Thymus (tissue), 11 donors: ENCODE data around the gene BMP2. TPM values are rescaled to one million over a fixed set of nuclear protein-coding genes. Genes with fewer than 3 reads are reported as not detected.

Experiments
- DNase-seq, 9 donors: peaks; one replicate each; pipeline ENCODE4 v3.0.0-alpha.2; 2013; ENCODE audit warnings: low spot score in 9 of 9, low read depth in 6 of 9, missing footprints in 1 of 9
- H3K27ac ChIP-seq, 2 donors: one replicate each; pipeline ENCODE4 v1.5.1; 2013; ENCODE audit warnings: control low read depth in 1 of 2, low read depth in 1 of 2, low read length in 1 of 2, mild to moderate bottlenecking in 1 of 2, moderate library complexity in 1 of 2
- H3K27me3 ChIP-seq, 2 donors: one replicate each; pipeline ENCODE4 v1.5.1; 2013; ENCODE audit warnings: low read length in 1 of 2; ENCODE audit not compliant: control insufficient read depth in 2 of 2, insufficient read depth in 1 of 2
- H3K36me3 ChIP-seq, 2 donors: one replicate each; pipeline ENCODE4 v1.5.1; 2013; ENCODE audit warnings: low read length in 1 of 2, mild to moderate bottlenecking in 1 of 2, moderate library complexity in 1 of 2; ENCODE audit not compliant: control insufficient read depth in 2 of 2, insufficient read depth in 2 of 2
- H3K4me1 ChIP-seq, 2 donors: one replicate each; pipeline ENCODE4 v1.5.1; 2013; ENCODE audit warnings: low read length in 2 of 2; ENCODE audit not compliant: control insufficient read depth in 2 of 2, insufficient read depth in 2 of 2
- H3K4me3 ChIP-seq, 2 donors: one replicate each; pipeline ENCODE4 v1.5.1; 2013; ENCODE audit warnings: low read length in 2 of 2, control low read depth in 1 of 2, mild to moderate bottlenecking in 1 of 2
- H3K9me3 ChIP-seq, 2 donors: one replicate each; pipeline ENCODE4 v1.5.1; 2013; ENCODE audit warnings: low read length in 1 of 2, mild to moderate bottlenecking in 1 of 2; ENCODE audit not compliant: control insufficient read depth in 2 of 2, insufficient read depth in 1 of 2
- WGBS: extraction: QIAGEN DNeasy Blood & Tissue Kit; methylation state at CpG from one replicate; pipeline ENCODE4 v1.1.7; 2013; 5-methylcytosine and 5-hydroxymethylcytosine counted together
- polyA plus RNA-seq: library from polyadenylated mRNA; stranded (reverse); fragments of 200-250 nt; gene quantifications from one replicate; pipeline ENCODE4 v1.2.3, GENCODE V29; 2013
- total RNA-seq: library from RNA; stranded (reverse); fragments of 120-200 nt; gene quantifications from one replicate; pipeline ENCODE4 v1.2.4, GENCODE V29; 2013
- donor health status: healthy.

BMP2 gene
- total and polyA plus RNA-seq, 2 donors = 0.47 to 0.78 TPM

DNA sequence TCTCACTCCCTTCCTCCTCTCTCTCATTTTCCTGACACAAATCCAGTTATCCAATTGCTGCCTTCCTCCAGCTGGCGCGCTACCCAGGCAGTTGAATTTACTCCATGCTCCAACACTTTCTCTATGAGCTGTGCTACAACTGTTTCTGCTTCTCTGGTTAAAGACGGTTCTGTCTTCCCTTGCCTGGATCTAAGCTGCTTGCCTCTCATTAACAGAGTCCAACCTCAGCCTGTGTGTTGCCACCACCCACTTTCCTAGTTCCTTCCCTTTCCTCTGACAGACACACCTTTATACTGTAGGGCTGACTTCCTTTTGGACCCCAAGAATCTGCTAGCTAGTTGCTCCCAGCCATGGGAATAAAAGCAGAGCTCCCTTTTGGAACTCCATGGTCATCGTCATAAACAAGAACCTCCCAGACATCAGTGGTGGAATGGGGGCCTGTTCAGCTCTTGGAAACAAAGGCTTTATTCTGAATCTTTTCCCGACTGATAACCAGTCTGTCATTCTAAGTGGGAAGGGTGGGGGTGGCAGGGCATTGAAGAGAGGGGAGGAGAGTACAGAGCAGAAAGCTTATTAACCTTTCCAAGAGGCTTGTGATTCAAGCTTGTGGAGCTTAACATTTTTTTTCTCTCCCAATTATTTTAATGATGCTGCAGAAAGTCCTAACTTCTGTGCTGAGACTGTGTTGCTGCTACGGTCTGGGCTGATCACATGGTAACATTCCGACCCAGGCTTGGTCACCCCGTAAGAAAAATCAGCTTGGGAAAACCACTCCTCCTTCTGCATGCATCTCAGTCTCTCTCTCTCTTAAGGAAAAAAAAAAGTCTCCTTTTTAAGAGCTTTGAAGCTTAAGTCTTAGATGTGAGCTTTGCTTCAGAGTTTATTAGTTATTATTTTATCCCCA, 31.3 kb upstream of the BMP2 start:
- no peaks in the 10 kb centered on the region for H3K27me3 ChIP-seq
- DNase-seq = no peak
- H3K36me3 ChIP-seq = no peaks in the 10 kb centered on the region
- 89% methylated on average over 8 of the region's 8 CpGs for WGBS
- H3K4me1 ChIP-seq = no peaks in the 10 kb centered on the region
- no peaks in the 10 kb centered on the region for H3K9me3 ChIP-seq
- no peak overlapping the region for H3K4me3 ChIP-seq
- no peak overlapping the region for H3K27ac ChIP-seq

DNA sequence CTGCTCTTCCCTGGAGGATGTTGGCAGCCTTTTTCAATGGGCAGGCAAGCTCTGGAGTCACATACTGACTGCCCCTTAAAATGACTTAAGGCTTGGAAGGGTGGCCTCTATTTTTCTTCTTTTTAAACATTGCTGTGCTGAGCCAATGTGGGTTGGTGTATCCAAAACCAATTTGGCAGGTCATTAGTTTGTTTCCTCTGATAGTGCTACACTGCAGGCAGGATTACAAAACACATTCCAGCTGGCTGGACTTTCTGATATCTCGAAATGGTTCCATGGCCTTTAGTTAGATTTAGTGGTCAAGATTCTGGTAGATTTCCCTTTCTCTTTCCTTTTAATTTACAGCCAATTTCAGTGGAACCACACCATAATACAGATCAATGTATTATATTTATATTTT, 28.1 kb upstream of the BMP2 start:
- no peaks in the 10 kb centered on the region for H3K4me1 ChIP-seq
- H3K9me3 ChIP-seq = no peaks in the 10 kb centered on the region
- H3K4me3 ChIP-seq = no peak overlapping the region
- no peaks in the 10 kb centered on the region for H3K27me3 ChIP-seq
- no peak overlapping the region for H3K27ac ChIP-seq
- no peaks in the 10 kb centered on the region for H3K36me3 ChIP-seq
- 85% methylated on average over 1 of the region's 1 CpG for WGBS
- DNase-seq = no peak

DNA sequence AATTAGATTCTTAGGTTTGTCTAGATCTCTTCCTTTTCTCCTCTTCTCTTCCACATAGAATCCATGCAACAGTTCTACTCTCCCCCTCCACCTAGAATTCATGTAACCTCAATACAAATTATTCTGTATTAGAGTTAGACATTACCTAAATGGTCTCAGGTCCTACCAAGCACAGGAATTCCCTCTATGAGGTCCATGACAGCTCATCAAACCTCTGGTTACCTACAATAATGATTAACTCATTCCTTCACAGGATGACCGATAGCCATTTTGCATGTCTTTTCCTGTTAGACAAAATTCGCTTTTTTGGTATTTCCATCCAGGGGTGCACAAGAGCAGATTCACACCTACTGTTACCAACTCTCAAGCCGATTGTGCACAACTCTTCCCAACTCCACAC, 27.4 kb upstream of the BMP2 start:
- H3K27me3 ChIP-seq = no peaks in the 10 kb centered on the region
- H3K4me1 ChIP-seq = no peaks in the 10 kb centered on the region
- DNase-seq = no peak
- H3K9me3 ChIP-seq = no peaks in the 10 kb centered on the region
- 97% methylated on average over 3 of the region's 3 CpGs for WGBS
- H3K36me3 ChIP-seq = no peaks in the 10 kb centered on the region
- no peak overlapping the region for H3K4me3 ChIP-seq
- H3K27ac ChIP-seq = no peak overlapping the region

DNA sequence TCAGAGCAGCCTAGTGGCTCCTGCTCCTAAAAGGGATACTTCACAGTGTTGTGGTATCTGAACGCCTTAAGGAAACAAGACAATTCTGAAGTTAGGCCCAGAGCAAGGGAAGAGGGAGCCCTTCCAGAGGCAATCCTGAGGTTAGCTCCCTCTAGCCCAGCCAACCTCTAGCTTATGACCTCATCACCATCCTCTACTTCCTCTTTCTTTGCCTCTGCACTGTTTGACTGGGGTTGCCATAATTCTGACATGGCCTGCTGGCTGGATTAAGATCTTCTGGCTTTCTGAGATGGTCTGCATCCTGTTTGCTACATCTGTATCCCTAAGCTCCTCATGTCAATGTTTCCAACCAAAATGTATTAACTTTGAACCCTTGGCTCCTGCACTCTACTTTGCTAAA, 23.3 kb upstream of the BMP2 start:
- Histone ChIP-seq H3K27ac (no peak overlapping the region), H3K27me3 (no peaks in the 10 kb centered on the region), H3K9me3 (no peaks in the 10 kb centered on the region), H3K4me1 (no peaks in the 10 kb centered on the region), H3K36me3 (no peaks in the 10 kb centered on the region), H3K4me3 (no peak overlapping the region)
- DNase-seq = no peak
- WGBS = 97% methylated on average over 1 of the region's 1 CpG

DNA sequence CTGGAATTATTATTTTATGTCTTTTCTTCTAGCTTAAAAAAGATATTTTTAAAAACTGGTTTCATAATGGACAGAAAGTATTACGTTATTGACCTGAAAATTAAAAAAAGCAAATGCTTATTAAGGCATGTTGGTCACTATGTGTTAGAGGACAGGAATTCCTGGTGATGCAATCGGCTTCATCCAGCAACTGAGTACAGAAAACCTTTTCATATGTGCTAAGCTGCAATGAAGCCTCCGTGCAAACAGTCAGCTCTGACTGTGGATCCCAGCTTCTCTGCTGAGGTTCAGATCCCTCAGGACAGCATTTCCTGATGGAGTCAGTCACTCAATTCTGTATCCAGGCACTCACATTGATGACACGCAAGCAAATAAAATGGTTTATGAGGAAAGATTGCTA, 22.7 kb upstream of the BMP2 start:
- Histone ChIP-seq H3K36me3 (no peaks in the 10 kb centered on the region), H3K27ac (no peak overlapping the region), H3K4me1 (no peaks in the 10 kb centered on the region), H3K27me3 (no peaks in the 10 kb centered on the region), H3K9me3 (no peaks in the 10 kb centered on the region), H3K4me3 (no peak overlapping the region)
- 95% methylated on average over 4 of the region's 4 CpGs for whole genome bisulfite sequencing
- no peak for DNase-seq

DNA sequence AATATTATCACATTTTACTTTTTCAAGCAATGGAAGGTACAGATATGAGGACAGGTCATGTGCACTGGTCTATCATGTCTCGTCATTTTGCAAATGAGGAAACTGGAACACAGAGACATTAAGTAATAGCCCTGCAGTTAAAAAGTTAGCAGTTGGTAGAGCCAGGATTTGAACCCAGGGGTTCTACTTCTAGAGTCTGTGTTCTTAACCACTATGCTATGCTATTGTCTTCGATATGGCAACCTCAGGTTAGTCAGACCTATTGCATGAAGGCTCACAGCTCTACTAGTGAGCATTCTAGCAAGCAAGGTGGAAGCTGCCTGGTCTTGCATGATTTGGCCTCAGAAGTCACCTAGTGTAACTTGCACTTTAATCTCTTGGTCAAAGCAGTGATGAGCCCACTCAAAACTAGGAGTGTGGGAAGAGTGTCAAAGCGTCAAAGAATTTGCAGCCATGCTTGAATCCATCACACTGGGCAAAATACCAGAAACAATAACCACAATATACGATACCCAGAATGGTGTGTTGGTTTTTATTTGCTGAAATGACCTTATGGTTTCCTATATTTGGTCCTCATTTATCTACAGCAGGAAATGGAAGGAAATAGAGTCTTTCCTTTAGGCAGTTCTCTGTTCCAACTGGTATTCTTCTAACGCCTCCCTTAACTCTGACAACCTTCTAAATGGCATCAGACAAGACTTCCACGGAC, 20.4 kb upstream of the BMP2 start:
- 76% methylated on average over 6 of the region's 6 CpGs for WGBS
- Histone ChIP-seq H3K4me3 (no peak overlapping the region), H3K27me3 (no peaks in the 10 kb centered on the region), H3K36me3 (no peaks in the 10 kb centered on the region), H3K27ac (no peak overlapping the region), H3K4me1 (no peaks in the 10 kb centered on the region), H3K9me3 (no peaks in the 10 kb centered on the region)
- DNase-seq = no peak

DNA sequence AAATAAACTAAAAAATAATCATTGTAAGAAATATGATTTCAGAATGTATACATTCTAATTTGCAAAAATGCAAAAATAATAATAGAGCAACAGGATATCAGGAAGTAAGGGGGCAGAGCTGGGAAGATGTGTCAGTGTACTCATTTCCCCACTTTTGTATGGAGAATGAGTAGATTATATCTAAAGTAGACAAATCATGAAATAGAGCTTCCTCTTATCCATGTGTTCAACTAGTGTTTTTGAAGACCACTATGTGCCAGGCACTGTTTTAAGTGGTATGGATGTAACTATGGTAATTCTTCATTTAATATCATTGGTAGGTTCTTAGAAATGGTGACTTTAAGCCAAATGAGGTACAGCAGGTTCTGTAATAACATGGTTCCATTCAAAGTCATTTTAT, 17.0 kb upstream of the BMP2 start:
- no peak overlapping the region for H3K4me3 ChIP-seq
- no peaks in the 10 kb centered on the region for H3K9me3 ChIP-seq
- no peak overlapping the region for H3K27ac ChIP-seq
- no peak for DNase-seq
- H3K27me3 ChIP-seq = no peaks in the 10 kb centered on the region
- H3K4me1 ChIP-seq = no peaks in the 10 kb centered on the region
- H3K36me3 ChIP-seq = no peaks in the 10 kb centered on the region

DNA sequence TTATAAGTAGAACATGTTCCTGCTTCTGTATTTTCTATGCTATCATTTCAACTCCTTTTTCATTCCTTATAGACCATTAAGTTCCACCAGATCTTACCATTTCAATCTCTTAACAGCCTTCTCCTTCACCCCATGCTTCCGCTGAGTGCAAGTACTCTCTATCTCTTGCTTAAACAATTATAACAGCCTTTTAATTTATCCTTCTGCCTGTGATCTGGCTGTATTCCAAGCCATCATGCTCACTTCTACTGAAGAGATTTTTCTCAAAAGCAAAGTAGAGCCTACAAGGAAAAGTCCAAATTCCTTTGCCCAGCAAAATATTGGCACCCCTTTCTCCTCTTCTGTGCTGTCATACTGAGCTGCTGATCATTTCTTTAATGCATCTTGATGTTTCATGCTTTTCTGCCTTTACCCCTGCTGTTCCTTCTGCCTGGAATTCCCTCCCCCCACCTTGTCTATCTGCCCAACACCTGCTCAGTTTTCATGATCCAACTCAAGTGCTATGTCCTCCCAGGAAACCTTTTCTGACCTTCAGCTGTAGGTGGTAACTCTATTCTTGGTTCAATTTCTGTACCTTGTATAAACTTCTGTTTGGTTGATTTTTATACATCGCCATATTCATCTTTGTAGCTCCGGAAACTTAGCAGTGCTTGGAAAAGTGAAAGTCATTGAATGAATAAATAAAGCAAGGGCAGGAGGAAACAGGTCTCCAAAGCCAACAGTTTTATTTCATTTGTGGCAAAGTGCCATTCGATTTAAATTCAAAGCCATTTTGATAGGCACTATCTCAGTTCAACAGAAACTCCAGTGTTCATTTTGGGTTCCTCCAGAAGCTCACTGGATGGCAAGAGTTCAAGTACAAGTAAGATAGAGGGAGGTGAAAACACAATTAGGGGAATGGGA, 10.5 kb upstream of the BMP2 start:
- Histone ChIP-seq H3K4me1 (no peaks in the 10 kb centered on the region), H3K27ac (no peak overlapping the region), H3K4me3 (no peak overlapping the region), H3K27me3 (no peaks in the 10 kb centered on the region), H3K36me3 (no peaks in the 10 kb centered on the region), H3K9me3 (no peaks in the 10 kb centered on the region)
- DNase-seq = no peak
- 72% methylated on average over 4 of the region's 4 CpGs for WGBS

DNA sequence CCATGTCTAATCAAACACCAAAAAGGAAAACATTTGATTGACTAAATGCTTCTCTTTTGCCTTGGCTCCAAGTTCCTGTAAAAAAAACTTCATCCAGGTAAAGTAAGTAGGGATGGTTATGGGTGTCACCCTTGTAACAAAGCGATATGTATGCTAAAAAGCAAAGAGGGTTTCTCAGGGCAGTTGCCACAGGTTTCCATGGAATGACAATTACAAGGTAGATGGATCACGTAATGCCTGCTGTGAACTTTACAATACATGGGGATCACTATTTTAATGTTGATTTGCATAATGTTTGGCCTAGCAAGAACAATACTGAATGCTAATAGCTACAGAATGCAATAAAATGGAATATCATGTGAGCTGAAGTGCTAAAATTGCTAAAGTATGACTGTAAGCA, 2.9 kb upstream of the BMP2 start:
- WGBS = 95% methylated on average over 2 of the region's 2 CpGs
- peaks cover 36 to 40% of the 10 kb centered on the region in 2 donors for H3K27me3 ChIP-seq
- no peak overlapping the region for H3K27ac ChIP-seq
- DNase-seq = no peak
- peaks cover 0 to 3% of the 10 kb centered on the region in 2 donors for H3K9me3 ChIP-seq
- no peaks in the 10 kb centered on the region for H3K4me1 ChIP-seq
- no peaks in the 10 kb centered on the region for H3K36me3 ChIP-seq
- H3K4me3 ChIP-seq = no peak overlapping the region
